ENCODE measurements around the gene PRDM15. TPM values are rescaled to one million over a fixed set of nuclear protein-coding genes. Genes with fewer than 3 reads are reported as not detected.

The PRDM15 gene
- polyA plus RNA-seq, 1 donor (not counting 4 experiments of a cell fraction or from before 2014, with no cell fraction given) = 5.2 TPM

DNA sequence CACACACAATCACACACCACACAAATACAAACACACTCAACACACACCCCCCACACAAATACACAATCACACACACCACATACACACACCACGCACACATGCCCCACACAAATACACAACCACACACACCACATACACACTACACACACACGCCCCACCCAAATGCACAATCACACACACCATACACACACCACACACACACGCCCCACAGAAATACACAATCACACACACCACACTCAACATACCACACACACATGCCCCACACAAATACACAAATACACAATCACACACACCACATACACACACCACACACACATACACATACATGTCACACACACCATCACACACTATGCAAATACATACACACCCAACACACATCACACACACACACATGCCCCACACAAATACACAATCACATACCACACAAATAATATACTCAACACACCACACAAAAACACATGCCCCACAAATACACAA is 50.2 kb downstream of the PRDM15 start:
- no peak for FAIRE-seq
- H3K4me2 ChIP-seq (ENCODE audit: control insufficient read depth, extremely low read depth, insufficient read depth, low read depth, low read length) = no peak overlapping the region
- no peaks in the 10 kb centered on the region for H3K27me3 ChIP-seq (ENCODE audit: control insufficient read depth, extremely low read depth, insufficient read depth, low read length)
- H3K9ac ChIP-seq (ENCODE audit: control insufficient read depth, extremely low read depth, insufficient read depth, low read length) = no peak overlapping the region
- H2AFZ ChIP-seq (ENCODE audit: control insufficient read depth, low read length) = no peak overlapping the region
- no peak for TF ChIP-seq EZH2 (IDR thresholded peaks at IDR 0.05; ENCODE audit: low read length)
- TF ChIP-seq, protein P1, sequence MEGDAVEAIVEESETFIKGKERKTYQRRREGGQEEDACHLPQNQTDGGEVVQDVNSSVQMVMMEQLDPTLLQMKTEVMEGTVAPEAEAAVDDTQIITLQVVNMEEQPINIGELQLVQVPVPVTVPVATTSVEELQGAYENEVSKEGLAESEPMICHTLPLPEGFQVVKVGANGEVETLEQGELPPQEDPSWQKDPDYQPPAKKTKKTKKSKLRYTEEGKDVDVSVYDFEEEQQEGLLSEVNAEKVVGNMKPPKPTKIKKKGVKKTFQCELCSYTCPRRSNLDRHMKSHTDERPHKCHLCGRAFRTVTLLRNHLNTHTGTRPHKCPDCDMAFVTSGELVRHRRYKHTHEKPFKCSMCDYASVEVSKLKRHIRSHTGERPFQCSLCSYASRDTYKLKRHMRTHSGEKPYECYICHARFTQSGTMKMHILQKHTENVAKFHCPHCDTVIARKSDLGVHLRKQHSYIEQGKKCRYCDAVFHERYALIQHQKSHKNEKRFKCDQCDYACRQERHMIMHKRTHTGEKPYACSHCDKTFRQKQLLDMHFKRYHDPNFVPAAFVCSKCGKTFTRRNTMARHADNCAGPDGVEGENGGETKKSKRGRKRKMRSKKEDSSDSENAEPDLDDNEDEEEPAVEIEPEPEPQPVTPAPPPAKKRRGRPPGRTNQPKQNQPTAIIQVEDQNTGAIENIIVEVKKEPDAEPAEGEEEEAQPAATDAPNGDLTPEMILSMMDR (optimal IDR thresholded peaks at IDR 0.05 in 1 of 3, IDR thresholded peaks at IDR 0.05 in 1 of 3, conservative IDR thresholded peaks at IDR 0.05 in 1 of 3; ENCODE audit: extremely low read depth in 1 of 3, insufficient read depth in 2 of 3, low read length in 3 of 3) = no peak
- no peak overlapping the region for H3K27ac ChIP-seq (ENCODE audit: control insufficient read depth, insufficient read depth, low read length)
- no peaks in the 10 kb centered on the region for H3K79me2 ChIP-seq (ENCODE audit: control insufficient read depth, insufficient read depth, low read length)
- dilution Hi-C loops (cut with MboI; ENCODE audit: extremely low pct_ligation_motif_present, low sequenced_read_pairs) = no loop called here
- H3K4me3 ChIP-seq (ENCODE audit: control insufficient read depth in 2 of 3, extremely low read depth in 1 of 3, insufficient read depth in 2 of 3, low read depth in 1 of 3, low read length in 3 of 3) = no peak overlapping the region
- no peaks in the 10 kb centered on the region for H4K20me1 ChIP-seq (ENCODE audit: control insufficient read depth, extremely low read depth, insufficient read depth, low read length)
- H3K36me3 ChIP-seq (ENCODE audit: control insufficient read depth in 2 of 2, extremely low read depth in 1 of 2, insufficient read depth in 2 of 2, low read length in 2 of 2) = peaks cover 4 to 11% of the 10 kb centered on the region in 2 experiments
- no peaks in the 10 kb centered on the region for H3K9me3 ChIP-seq (ENCODE audit: control insufficient read depth, low read depth, low read length)
- no peaks in the 10 kb centered on the region for H3K4me1 ChIP-seq (ENCODE audit: control insufficient read depth, extremely low read depth, insufficient read depth, low read length)
- DNase-seq (ENCODE audit: low read depth, low spot score) = no peak
- H3K9me1 ChIP-seq (ENCODE audit: control insufficient read depth, extremely low read depth, insufficient read depth, low read length) = no peaks in the 10 kb centered on the region

DNA sequence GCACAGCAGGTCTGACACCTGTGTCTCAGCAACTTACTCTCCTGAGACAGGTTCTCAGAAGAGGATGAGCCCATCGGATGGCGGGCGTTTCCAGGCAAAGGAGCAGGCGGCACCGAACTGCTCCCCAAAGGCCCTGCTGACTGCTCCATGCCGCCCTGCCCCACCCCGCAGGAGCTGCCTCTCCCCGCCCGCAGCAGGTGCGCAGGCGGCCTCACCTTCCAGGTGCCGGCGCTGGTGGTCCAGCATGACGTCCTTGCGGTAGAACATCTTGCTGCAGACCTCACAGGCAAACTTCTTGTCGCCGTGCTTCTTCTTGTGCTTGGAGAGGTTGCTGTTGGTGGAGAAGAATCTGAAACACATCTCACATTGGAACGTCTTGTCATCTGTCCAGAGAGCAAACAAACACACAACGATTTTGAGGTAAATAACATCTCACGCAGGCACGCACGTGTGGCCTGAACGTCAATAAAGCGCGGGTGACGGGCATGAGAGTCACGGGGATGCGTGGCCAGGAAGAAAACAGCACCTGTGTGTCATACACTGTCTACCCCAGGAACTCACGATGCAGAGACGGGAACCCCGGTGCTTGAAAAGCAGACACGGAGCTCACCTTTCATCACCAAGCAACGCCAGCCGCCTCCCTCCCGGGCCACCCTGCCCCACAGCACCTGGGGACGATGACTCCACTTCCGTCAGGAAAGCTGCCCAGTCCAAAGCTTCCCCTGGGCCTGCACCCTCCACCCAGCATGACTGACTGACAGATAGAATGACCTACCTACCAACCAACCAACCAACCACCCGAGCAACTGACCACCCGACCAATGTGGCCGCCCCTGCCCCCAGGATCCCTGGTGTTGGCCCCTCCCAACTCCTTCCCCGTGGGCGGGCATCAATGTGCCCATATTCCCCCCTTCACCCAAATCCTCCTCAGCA is 50.9 kb downstream of the PRDM15 start:
- Histone ChIP-seq H4K20me1 (ENCODE audit: control insufficient read depth, extremely low read depth, insufficient read depth, low read length) (no peaks in the 10 kb centered on the region), H3K9me1 (ENCODE audit: control insufficient read depth, extremely low read depth, insufficient read depth, low read length) (no peaks in the 10 kb centered on the region), H3K27ac (ENCODE audit: control insufficient read depth, insufficient read depth, low read length) (no peak overlapping the region), H3K4me2 (ENCODE audit: control insufficient read depth, extremely low read depth, insufficient read depth, low read depth, low read length) (no peak overlapping the region), H3K27me3 (ENCODE audit: control insufficient read depth, extremely low read depth, insufficient read depth, low read length) (no peaks in the 10 kb centered on the region), H2AFZ (ENCODE audit: control insufficient read depth, low read length) (no peak overlapping the region), H3K9ac (ENCODE audit: control insufficient read depth, extremely low read depth, insufficient read depth, low read length) (no peak overlapping the region), H3K79me2 (ENCODE audit: control insufficient read depth, insufficient read depth, low read length) (no peaks in the 10 kb centered on the region), H3K4me1 (ENCODE audit: control insufficient read depth, extremely low read depth, insufficient read depth, low read length) (no peaks in the 10 kb centered on the region), H3K9me3 (ENCODE audit: control insufficient read depth, low read depth, low read length) (no peaks in the 10 kb centered on the region), H3K36me3 (ENCODE audit: control insufficient read depth in 2 of 2, extremely low read depth in 1 of 2, insufficient read depth in 2 of 2, low read length in 2 of 2) (peaks cover 2 to 11% of the 10 kb centered on the region in 2 experiments), H3K4me3 (ENCODE audit: control insufficient read depth in 2 of 3, extremely low read depth in 1 of 3, insufficient read depth in 2 of 3, low read depth in 1 of 3, low read length in 3 of 3) (no peak overlapping the region)
- DNase-seq (ENCODE audit: low read depth, low spot score) (no peak), FAIRE-seq (no peak)
- dilution Hi-C loops (cut with MboI; ENCODE audit: extremely low pct_ligation_motif_present, low sequenced_read_pairs) = no loop called here
- TF ChIP-seq, protein P1 (optimal IDR thresholded peaks at IDR 0.05 in 1 of 3, IDR thresholded peaks at IDR 0.05 in 1 of 3, conservative IDR thresholded peaks at IDR 0.05 in 1 of 3; ENCODE audit: extremely low read depth in 1 of 3, insufficient read depth in 2 of 3, low read length in 3 of 3) = no peak
- no peak for TF ChIP-seq EZH2 (IDR thresholded peaks at IDR 0.05; ENCODE audit: low read length)
